GM12878 (cell line): ENCODE results near the gene LRRC2. TPM values are rescaled to one million over a fixed set of nuclear protein-coding genes. Genes with fewer than 3 reads are reported as not detected.

ENCODE experiments used
- ATAC-seq: fragments of 200-7000 bp; cut with Tn5 transposase; 3 replicates; pipeline ENCODE4 v1.9.1; 2020; ENCODE audit warnings: mild to moderate bottlenecking, moderate library complexity
- BruUV-seq: library from RNA; stranded (reverse); fragments of 400-500 nt; replicated peaks from 2 replicates; lab custom pipeline; 2021; lab: Mats Ljungman, UMichigan
- CTCF ChIA-PET: fragments of 300-600 bp; sonication (Branson Sonifier 250); formaldehyde crosslinking; extraction: SDS; loops from one replicate; lab custom pipeline; 2021; ENCODE audit warnings: inconsistent platforms; lab: Yijun Ruan, JAX
- POLR2A ChIA-PET: fragments of 350-600 bp; formaldehyde crosslinking; extraction: SDS; loops from one replicate; lab custom pipeline; 2021; ENCODE audit warnings: inconsistent platforms; lab: Charles Lee
- RAD21 ChIA-PET: fragments of 300-600 bp; sonication (Branson Sonifier 250); formaldehyde crosslinking; loops from one replicate; lab custom pipeline; 2023; ENCODE audit warnings: antibody characterized with exemption; ENCODE audit not compliant: unreplicated experiment; lab: Charles Lee
- SMC1A ChIA-PET: fragments of 300-600 bp; sonication (Branson Sonifier 250); formaldehyde crosslinking; loops from one replicate; lab custom pipeline; 2023; ENCODE audit not compliant: unreplicated experiment, uncharacterized antibody; lab: Charles Lee
- DNase-seq: peaks from one replicate; pipeline ENCODE4 v3.0.0-alpha.2; 2011; ENCODE audit warnings: low read depth, low spot score
- FAIRE-seq: peaks from 3 replicates; lab custom pipeline; 2011; peaks lifted over from hg19 to GRCh38; lab: Jason Lieb, UNC
- H2AFZ ChIP-seq: 2 replicates; pipeline ENCODE4 v1.6.0; 2011; ENCODE audit warnings: low read depth, low read length, control low read depth; ENCODE audit not compliant: control insufficient read depth
- H3K27ac ChIP-seq: 2 replicates; pipeline ENCODE4 v1.5.1; 2011; ENCODE audit warnings: control low read depth; ENCODE audit not compliant: control insufficient read depth, insufficient read depth
- H3K27me3 ChIP-seq, 2 experiments: replicated peaks in 1 of 2; 2 replicates each; pipeline versions ENCODE4 v1.6.0 to v1.6.1; 2011; ENCODE audit warnings: low read length in 1 of 2; ENCODE audit not compliant: control insufficient read depth in 2 of 2, insufficient read depth in 2 of 2
- H3K36me3 ChIP-seq, 2 experiments: 2 replicates each; pipeline ENCODE4 v1.5.1; 2011; ENCODE audit warnings: low read length in 1 of 2; ENCODE audit not compliant: control insufficient read depth in 2 of 2, insufficient read depth in 2 of 2
- H3K4me1 ChIP-seq: 2 replicates; pipeline ENCODE4 v1.6.1; 2011; ENCODE audit warnings: mild to moderate bottlenecking, low read length, moderate library complexity, mixed read lengths; ENCODE audit not compliant: control insufficient read depth, insufficient read depth
- H3K4me2 ChIP-seq: 2 replicates; pipeline ENCODE4 v1.6.0; 2011; ENCODE audit warnings: control low read depth; ENCODE audit not compliant: control insufficient read depth, insufficient read depth
- H3K4me3 ChIP-seq: fragments of 200-600 bp; sonication (generic); 2 replicates; pipeline ENCODE4 v1.5.1; 2016
- H3K79me2 ChIP-seq: 2 replicates; pipeline ENCODE4 v1.6.0; 2011; ENCODE audit warnings: low read length; ENCODE audit not compliant: control insufficient read depth, insufficient read depth
- H3K9ac ChIP-seq: 2 replicates; pipeline ENCODE4 v1.8.0; 2011; ENCODE audit warnings: low read length, control low read depth, mixed read lengths; ENCODE audit not compliant: control insufficient read depth, insufficient read depth
- H3K9me3 ChIP-seq: replicated peaks from 3 replicates; pipeline ENCODE4 v1.5.1; 2011; ENCODE audit warnings: mild to moderate bottlenecking, low read length; ENCODE audit not compliant: control insufficient read depth, insufficient read depth
- H4K20me1 ChIP-seq: 2 replicates; pipeline ENCODE4 v1.6.0; 2011; ENCODE audit not compliant: control insufficient read depth, insufficient read depth
- BCL11A ChIP-seq: IDR thresholded peaks from 2 replicates; pipeline ENCODE4 v1.6.1; 2011; ENCODE audit warnings: low read depth, low read length
- CBFB ChIP-seq: IDR thresholded peaks from 2 replicates; pipeline ENCODE4 v1.6.1; 2016; ENCODE audit warnings: antibody characterized with exemption, low read depth
- DPF2 ChIP-seq: fragments of 450-650 bp; IDR thresholded peaks from 2 replicates; pipeline ENCODE4 v1.6.1; 2017; ENCODE audit warnings: mild to moderate bottlenecking
- ELK1 ChIP-seq: IDR thresholded peaks from 2 replicates; pipeline ENCODE4 v1.6.1; 2012; ENCODE audit warnings: low read depth, low read length, improper control_type of control experiment
- HCFC1 ChIP-seq: fragments of 150-350 bp; IDR thresholded peaks from 2 replicates; pipeline ENCODE4 v1.6.1; 2014; ENCODE audit warnings: low read length
- MYC ChIP-seq: IDR thresholded peaks from 2 replicates; pipeline ENCODE4 v1.6.1; 2011; ENCODE audit warnings: mild to moderate bottlenecking, low read length, moderate library complexity, inconsistent platforms; ENCODE audit not compliant: insufficient read depth, insufficient replicate concordance, insufficient read length, severe bottlenecking
- NFIC ChIP-seq: IDR thresholded peaks from 2 replicates; pipeline ENCODE4 v1.6.1; 2012; ENCODE audit warnings: low read depth, mild to moderate bottlenecking, inconsistent platforms, low read length, moderate library complexity
- PAX5 ChIP-seq: IDR thresholded peaks from 2 replicates; pipeline ENCODE4 v1.6.1; 2011; ENCODE audit warnings: low read depth, low read length, borderline replicate concordance
- RBBP5 ChIP-seq: fragments of 200-600 bp; sonication (generic); conservative IDR thresholded peaks from 2 replicates; pipeline ENCODE4 v1.6.1; 2016
- SMAD5 ChIP-seq: IDR thresholded peaks from 2 replicates; pipeline ENCODE4 v1.6.1; 2016; ENCODE audit warnings: antibody characterized with exemption, low read depth
- SREBF1 ChIP-seq: IDR thresholded peaks from 2 replicates; pipeline ENCODE4 v1.6.1; 2012; ENCODE audit warnings: mild to moderate bottlenecking, low read length
- SRF ChIP-seq, 2 experiments: IDR thresholded peaks; 2 replicates each; pipeline ENCODE4 v1.6.1; 2011; ENCODE audit warnings: low read depth in 2 of 2, low read length in 2 of 2, mild to moderate bottlenecking in 1 of 2, moderate library complexity in 1 of 2
- TAF1 ChIP-seq: IDR thresholded peaks from 2 replicates; pipeline ENCODE4 v1.6.1; 2011; ENCODE audit warnings: mild to moderate bottlenecking, low read depth, low read length, borderline replicate concordance
- YY1 ChIP-seq: IDR thresholded peaks from 2 replicates; pipeline ENCODE4 v1.6.1; 2011; ENCODE audit warnings: low read depth, mild to moderate bottlenecking, low read length
- WGBS: methylation state at CpG from one replicate; pipeline ENCODE4 v1.1.6; 2016; ENCODE audit warnings: low lambda C conversion rate; ENCODE audit not compliant: insufficient replicate concordance, insufficient coverage; ENCODE audit errors: missing lambda C conversion rate; 5-methylcytosine and 5-hydroxymethylcytosine counted together
- in situ Hi-C: fragments of 300-500 bp; cut with MboI; formaldehyde crosslinking; loops from 9 replicates; pipeline ENCODE4 v1.14.3; 2018; ENCODE audit warnings: mixed read lengths
- intact Hi-C: fragments of 100-400 bp; cut with micrococcal nuclease; formaldehyde crosslinking; loops from one replicate; pipeline ENCODE4 v1.14.2; 2022; ENCODE audit not compliant: unreplicated experiment
- polyA plus RNA-seq, 11 experiments: library from polyadenylated mRNA; depleted of rRNA in 4 of 11; unstranded in 6 of 11; stranded (reverse) in 5 of 11; fragments of >200 nt; fragmentation: Nextera tagmentation in 4 of 11; fragmentation: Illumina TruSeq in 1 of 11; extraction: Ambion mirVana in 4 of 11; extraction: Trizol in 1 of 11; gene quantifications; 1 replicate in 1 of 11; 2 replicates in 10 of 11; pipeline versions ENCODE4 v1.2.1 to v1.2.3, GENCODE V29; 2011 to 2016; ENCODE audit warnings: inconsistent platforms in 2 of 11, missing spikeins in 2 of 11, low read depth in 1 of 11
- total RNA-seq, 4 experiments: library from RNA; depleted of rRNA in 3 of 4; stranded (reverse); fragments of >200 nt in 3 of 4; fragmentation: Illumina TruSeq in 1 of 4; extraction: Trizol in 1 of 4; gene quantifications; 2 replicates each; pipeline versions ENCODE4 v1.2.1 to v1.2.3, GENCODE V29; 2013 to 2021
- TF ChIP-seq, protein P1 (sequence below): fragments of 450-650 bp; IDR thresholded peaks from 2 replicates; pipeline ENCODE4 v1.6.1; 2017; ENCODE audit warnings: mild to moderate bottlenecking, moderate library complexity
- TF ChIP-seq, protein P2 (sequence below): IDR thresholded peaks from 2 replicates; pipeline ENCODE4 v1.6.1; 2011; ENCODE audit warnings: low read depth, low read length, improper control_type of control experiment, borderline replicate concordance

LRRC2 gene
- total and polyA plus RNA-seq, 10 of the 15 experiments (the other 5 are each of a cell fraction or from before 2014, with no cell fraction given) = not detected

DNA sequence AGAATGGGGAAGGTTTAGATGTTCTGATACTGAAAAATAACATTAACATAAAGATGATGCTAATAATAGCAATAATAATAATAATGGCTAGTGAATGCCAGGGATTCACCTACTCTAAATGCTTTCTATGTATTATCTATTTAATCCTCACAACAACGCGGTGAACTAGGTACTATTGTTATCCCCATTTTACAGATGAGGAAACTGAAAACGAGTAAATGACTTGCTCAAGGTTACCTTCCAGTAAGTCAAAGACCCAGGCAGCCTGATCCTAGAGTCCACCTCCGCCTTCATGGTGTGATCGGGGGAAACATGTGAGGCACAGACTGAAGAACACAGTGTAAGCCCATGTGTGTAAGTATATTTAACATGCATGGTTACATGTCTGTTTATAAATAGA is 30.4 kb downstream of the LRRC2 start:
- H3K4me2 ChIP-seq = no peak overlapping the region
- H3K27me3 ChIP-seq = 0 out of 4 replicates have a peak, but pooled peaks cover 0 to 4% of the 10 kb centered on the region in 2 experiments
- 64% methylated on average over 5 of the region's 5 CpGs for WGBS
- H3K36me3 ChIP-seq = no peaks in the 10 kb centered on the region
- no peak overlapping the region for H3K27ac ChIP-seq
- no peaks in the 10 kb centered on the region for H3K79me2 ChIP-seq
- H2AFZ ChIP-seq = no peak overlapping the region
- intact Hi-C loops = loop anchor here (5.0 to 10.0 kb wide), 2 partner anchors 33 to 441 kb away; no protein-coding TSS in a partner anchor
- H3K4me3 ChIP-seq = no peak overlapping the region
- POLR2A ChIA-PET = no interaction called here
- H4K20me1 ChIP-seq = no peaks in the 10 kb centered on the region
- no peak overlapping the region for H3K9ac ChIP-seq
- SMC1A ChIA-PET = no interaction called here
- RAD21 ChIA-PET = no interaction called here
- CTCF ChIA-PET = no interaction called here
- in situ Hi-C loops = no loop called here
- ATAC-seq (no peak), DNase-seq (no peak), FAIRE-seq (no peak)
- no TSS peak for BruUV-seq
- peaks cover 32% of the 10 kb centered on the region for H3K4me1 ChIP-seq
- H3K9me3 ChIP-seq = peaks cover 1% of the 10 kb centered on the region; the same call in 2 of the 3 replicates
- TF ChIP-seq CBFB = no peak
- no peak for TF ChIP-seq RBBP5
- no peak for TF ChIP-seq DPF2
- TF ChIP-seq HCFC1 = no peak
- TF ChIP-seq PAX5 = no peak
- TF ChIP-seq SREBF1 = no peak
- no peak for TF ChIP-seq TAF1
- TF ChIP-seq BCL11A = no peak
- no peak for TF ChIP-seq MYC
- TF ChIP-seq SRF (IDR thresholded peaks at IDR 0.05; ENCODE audit: low read depth in 2 of 2, low read length in 2 of 2) = no peak
- TF ChIP-seq SMAD5 = no peak
- TF ChIP-seq, protein P1, sequence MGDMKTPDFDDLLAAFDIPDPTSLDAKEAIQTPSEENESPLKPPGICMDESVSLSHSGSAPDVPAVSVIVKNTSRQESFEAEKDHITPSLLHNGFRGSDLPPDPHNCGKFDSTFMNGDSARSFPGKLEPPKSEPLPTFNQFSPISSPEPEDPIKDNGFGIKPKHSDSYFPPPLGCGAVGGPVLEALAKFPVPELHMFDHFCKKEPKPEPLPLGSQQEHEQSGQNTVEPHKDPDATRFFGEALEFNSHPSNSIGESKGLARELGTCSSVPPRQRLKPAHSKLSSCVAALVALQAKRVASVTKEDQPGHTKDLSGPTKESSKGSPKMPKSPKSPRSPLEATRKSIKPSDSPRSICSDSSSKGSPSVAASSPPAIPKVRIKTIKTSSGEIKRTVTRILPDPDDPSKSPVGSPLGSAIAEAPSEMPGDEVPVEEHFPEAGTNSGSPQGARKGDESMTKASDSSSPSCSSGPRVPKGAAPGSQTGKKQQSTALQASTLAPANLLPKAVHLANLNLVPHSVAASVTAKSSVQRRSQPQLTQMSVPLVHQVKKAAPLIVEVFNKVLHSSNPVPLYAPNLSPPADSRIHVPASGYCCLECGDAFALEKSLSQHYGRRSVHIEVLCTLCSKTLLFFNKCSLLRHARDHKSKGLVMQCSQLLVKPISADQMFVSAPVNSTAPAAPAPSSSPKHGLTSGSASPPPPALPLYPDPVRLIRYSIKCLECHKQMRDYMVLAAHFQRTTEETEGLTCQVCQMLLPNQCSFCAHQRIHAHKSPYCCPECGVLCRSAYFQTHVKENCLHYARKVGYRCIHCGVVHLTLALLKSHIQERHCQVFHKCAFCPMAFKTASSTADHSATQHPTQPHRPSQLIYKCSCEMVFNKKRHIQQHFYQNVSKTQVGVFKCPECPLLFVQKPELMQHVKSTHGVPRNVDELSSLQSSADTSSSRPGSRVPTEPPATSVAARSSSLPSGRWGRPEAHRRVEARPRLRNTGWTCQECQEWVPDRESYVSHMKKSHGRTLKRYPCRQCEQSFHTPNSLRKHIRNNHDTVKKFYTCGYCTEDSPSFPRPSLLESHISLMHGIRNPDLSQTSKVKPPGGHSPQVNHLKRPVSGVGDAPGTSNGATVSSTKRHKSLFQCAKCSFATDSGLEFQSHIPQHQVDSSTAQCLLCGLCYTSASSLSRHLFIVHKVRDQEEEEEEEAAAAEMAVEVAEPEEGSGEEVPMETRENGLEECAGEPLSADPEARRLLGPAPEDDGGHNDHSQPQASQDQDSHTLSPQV = no peak
- TF ChIP-seq YY1 = no peak
- no peak for TF ChIP-seq NFIC
- TF ChIP-seq ELK1 = no peak
- TF ChIP-seq, protein P2, sequence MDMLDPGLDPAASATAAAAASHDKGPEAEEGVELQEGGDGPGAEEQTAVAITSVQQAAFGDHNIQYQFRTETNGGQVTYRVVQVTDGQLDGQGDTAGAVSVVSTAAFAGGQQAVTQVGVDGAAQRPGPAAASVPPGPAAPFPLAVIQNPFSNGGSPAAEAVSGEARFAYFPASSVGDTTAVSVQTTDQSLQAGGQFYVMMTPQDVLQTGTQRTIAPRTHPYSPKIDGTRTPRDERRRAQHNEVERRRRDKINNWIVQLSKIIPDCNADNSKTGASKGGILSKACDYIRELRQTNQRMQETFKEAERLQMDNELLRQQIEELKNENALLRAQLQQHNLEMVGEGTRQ = no peak
